ENCODE results near the gene CRACR2B.
A peak's percentile ranks its signal among the peaks of the same experiment; 100 is the strongest.

CRACR2B gene

GRCh38 chr11:827897-828192, at the start of gene CRACR2B:
CRACR2B (plus strand) TSS chr11:827919; CDS start chr11:828608, 689 bp downstream.
- no peak for DNase-seq

- DNase-seq: no peak
These were observed 48.5 kb upstream of the CRACR2B start for GRCh38 chr11:778976-779954.

- DNase-seq: no peak
These were observed 47.7 kb upstream of the CRACR2B start for GRCh38 chr11:779955-780532.

- DNase-seq: no peak
These were observed 45.2 kb upstream of the CRACR2B start for GRCh38 chr11:782264-783174.

GRCh38 chr11:783581-784015, 44.1 kb upstream of the CRACR2B start:
- DNase-seq: peak; percentile 80

- no peak for DNase-seq
These were observed 41.3 kb upstream of the CRACR2B start for GRCh38 chr11:786235-787083.

- no peak for DNase-seq
These were observed 40.5 kb upstream of the CRACR2B start for GRCh38 chr11:787084-787675.

GRCh38 chr11:788009-788640, 39.6 kb upstream of the CRACR2B start:
- no peak for DNase-seq

GRCh38 chr11:788953-789940, 38.5 kb upstream of the CRACR2B start:
- DNase-seq: no peak

GRCh38 chr11:789943-790342, 37.8 kb upstream of the CRACR2B start, which contains the start of gene CEND1:
CEND1 (minus strand) TSS chr11:790090; CDS start chr11:788576, 1,514 bp downstream.
- no peak for DNase-seq

GRCh38 chr11:790721-791564, 36.8 kb upstream of the CRACR2B start:
- no peak for DNase-seq

GRCh38 chr11:791658-792534, 35.8 kb upstream of the CRACR2B start:
- no peak for DNase-seq

GRCh38 chr11:792535-792821, 35.2 kb upstream of the CRACR2B start:
- no peak for DNase-seq

GRCh38 chr11:792873-793272, 34.8 kb upstream of the CRACR2B start:
- no peak for DNase-seq

- DNase-seq: no peak
These were observed 34.2 kb upstream of the CRACR2B start for GRCh38 chr11:793556-793955.

GRCh38 chr11:794013-794765, 33.5 kb upstream of the CRACR2B start:
- no peak for DNase-seq
